Pons (tissue), 1 donor: ENCODE data around the gene CABP2.
"Not testable (repeated sequence)": the region's sequence is repeated elsewhere in the genome, so short reads cannot be mapped to it uniquely, and the experiment has no call there.

Experiments used
- DNase-seq: peaks from one replicate; pipeline ENCODE4 v3.0.0-alpha.2; 2016; ENCODE audit warnings: low spot score

CABP2 gene

DNA sequence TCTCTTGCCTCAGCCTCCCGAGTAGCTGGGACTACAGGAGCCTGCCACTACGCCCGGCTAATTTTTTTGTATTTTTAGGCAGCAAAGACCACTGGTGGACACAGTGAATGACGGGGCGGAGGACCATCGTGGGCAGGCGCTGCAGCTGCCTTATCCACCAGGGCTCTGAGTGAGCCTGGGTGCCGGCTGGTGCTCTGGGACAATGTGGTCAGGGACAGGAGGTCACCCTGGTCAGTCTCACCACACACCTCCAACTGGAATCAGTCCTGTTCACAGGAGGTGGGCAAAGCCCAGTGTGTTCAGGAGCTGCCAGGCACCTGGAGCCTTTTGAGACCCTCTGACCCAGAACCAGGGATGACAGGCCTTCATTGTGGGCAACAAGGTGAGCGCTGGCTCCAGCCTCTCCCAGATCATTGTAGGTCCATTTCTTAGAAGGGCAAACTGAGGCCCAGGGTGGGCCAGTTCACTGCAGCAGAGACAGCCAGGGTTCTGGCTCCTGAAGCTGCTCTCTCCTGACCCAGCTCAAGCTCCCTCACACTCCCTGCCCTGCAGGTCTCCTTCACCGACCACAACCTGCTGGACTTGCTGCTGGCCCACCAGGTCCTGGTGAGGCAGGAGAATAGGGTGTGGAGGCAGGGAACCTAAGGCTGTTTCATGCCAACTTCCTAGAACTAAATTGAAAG is 15.7 kb upstream of the CABP2 start:
- no peak for DNase-seq

- DNase-seq: no peak
Measured at GRCh38 chr11:67538306-67538705, 15.1 kb upstream of the CABP2 start.

DNA sequence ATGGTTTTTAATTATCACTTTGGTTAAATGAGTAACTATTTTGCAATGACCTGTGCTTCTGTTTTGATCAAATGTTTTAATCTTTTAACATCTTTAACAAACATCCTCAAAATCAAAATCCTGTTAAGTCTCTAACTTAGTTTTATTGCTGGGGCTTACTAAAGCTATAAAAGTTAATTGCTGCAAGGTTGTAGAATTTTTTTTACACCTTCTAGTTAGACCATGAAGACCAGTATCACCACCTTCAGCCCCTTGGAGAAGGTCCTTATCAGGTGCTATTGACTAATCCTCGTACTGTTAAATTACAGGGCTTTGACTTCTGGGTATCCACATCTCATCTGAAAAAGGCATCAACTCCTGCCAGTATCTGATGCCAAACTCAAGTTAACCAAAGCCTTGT is 12.3 kb upstream of the CABP2 start:
- no peak for DNase-seq

GRCh38 chr11:67534070-67534679 is 10.9 kb upstream of the CABP2 start:
- no peak for DNase-seq

DNA sequence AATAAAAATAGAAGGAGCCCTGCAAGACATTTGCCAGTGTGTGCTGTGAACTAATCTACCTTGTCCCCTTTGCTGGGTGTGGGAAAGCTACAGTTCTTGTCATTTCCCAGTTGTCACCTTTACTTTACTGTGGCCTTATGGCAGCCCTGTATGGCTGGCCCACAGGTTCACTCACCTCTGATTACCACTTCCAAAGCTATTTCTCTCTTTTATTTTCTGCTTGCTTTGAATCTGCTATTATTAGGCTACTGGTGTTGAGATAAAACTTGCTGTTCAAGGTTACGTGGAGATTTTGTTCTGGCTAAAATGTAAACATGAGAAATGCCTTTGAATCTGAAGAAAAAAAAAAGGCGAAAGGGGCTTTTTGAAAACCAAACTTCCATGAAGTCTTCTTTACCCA is 9.6 kb upstream of the CABP2 start:
- DNase-seq: no peak

GRCh38 chr11:67530282-67530592 is 7.0 kb upstream of the CABP2 start:
- DNase-seq: no peak

DNA sequence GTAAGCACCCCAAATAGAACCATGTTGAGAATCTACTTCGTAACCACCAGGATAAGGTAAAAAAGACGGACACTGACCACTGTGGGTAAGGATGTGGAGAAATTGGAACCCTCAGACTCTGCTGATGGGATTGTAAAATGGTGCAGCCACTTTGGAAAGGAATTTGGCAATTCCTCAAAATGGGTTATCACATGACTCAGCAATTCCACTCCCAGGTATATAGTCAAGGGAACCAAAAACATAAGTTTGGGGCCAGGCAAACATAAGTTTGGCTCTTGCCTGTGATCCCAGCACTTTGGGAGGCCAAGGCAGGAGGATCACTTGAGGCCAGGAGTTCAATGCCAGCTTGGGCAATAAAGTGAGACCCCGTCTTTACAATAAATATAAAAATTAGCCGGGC is 5.1 kb upstream of the CABP2 start:
- no peak for DNase-seq

- DNase-seq: no peak
Measured at GRCh38 chr11:67525275-67525976, 2.2 kb upstream of the CABP2 start.

- no peak for DNase-seq
Measured at GRCh38 chr11:67524480-67524808, 1.2 kb upstream of the CABP2 start.

DNA sequence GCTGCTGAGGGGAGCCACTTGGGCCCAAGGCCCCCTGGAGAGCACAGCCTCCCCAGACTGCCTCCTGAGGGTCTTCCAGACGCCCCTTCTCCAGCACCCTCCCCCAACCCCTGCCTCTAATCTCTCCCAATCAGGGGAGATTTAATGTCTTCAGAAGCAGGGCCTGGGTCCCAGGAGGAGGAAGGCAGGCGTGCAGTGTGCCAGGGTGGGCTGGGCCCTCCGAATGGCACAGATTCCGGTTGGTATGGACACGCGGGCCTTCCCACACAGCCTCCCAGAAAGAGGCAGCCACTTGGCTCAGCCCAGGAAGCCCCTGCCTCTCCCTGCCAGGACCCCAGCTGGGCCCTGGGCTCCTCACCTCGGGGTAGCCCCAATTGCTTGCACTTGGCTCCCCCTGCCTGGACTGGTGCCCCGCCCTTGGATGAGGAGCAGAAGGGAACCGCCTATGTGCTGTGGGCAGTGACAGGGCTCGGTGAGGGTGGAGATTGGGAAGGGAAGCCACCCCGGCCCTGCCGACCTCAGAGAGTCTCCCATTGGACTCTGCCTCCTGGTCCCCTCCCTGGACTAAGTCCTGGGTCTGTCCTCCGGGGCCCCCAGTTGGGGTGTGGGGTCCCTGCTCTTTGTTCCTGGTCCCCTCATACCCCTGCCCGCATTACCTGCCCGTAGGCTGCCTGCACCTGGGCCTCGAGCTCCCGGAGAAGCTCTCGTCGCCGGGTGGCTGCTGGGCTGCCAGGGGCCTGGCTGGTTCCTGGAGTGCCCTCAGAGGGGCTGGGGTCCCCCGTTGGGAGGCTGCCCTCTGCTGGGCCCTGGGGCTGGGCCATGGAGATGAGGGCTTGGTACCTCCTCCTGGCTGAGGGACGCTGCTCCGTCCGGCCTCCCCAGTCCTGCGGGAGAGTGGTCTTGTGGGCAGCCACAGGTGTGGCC is 572 bp upstream of the CABP2 start:
- no peak for DNase-seq

DNA sequence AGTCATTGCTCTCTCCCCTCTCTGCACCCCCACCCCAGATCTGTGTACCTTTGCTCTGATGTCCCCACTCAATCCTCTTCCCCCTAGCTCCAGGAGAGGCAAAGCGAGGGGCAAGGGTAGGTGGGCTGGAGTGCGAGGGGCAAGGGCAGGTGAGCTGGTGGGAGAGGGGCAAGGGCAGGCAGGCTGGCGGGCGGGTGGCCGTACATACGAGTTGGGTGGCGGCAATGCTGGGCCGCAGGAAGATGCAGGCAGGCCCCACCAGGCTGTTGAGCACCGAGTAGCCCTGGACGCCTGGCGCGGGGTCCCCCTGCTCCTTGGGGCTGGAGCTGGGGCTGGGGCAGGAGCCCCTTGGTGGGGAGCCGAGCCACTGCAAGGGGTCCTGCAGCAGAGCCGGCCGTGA is 908 bp downstream of the CABP2 start:
- DNase-seq: no peak

GRCh38 chr11:67521924-67522323 is 1.3 kb downstream of the CABP2 start:
- DNase-seq: no peak

DNA sequence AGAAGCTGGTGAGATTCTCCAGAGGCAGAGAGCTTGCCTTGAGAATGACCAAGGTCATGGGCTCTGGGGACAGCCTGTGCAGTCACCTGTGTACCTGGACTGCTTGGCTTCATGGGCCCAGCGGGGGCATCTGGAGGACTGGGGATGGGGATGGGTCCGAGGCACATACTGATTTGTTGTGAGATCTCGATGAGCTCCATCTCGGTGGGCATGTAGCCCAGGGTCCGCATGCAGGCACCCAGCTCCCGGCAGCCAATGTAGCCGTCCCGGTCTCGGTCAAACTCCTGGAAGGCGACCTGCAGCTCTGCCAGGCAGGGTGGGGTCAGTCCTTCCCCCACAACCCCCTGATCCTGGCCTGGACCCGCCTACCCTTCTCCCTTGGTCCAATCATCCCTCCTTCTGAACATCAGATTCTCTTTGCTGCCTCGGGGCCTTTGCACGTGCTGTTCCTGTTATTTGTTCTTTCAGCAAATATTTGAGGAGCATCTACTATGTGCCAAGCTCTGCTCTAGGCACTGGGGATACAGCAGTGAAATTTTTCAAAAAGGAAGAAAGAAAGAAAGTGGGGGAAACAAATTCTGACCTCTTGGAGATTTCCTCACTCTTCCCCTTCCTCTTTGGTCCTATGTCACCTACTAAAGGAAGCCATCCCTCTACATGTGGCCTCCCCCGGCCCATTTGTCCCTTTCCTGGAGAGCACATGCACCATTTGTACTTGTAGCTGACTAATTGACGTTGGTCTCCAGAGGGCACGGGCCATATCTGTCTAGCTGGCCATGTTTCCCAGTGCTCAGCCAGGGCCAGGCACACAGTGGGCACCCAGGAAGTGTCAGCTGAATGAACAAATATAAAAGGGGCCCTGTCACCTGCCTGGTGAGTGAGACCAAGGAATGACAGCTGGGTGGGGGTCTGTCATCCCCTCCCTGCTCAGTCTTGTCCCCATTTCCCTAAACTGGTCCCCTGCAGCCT is 2.1 kb downstream of the CABP2 start:
- DNase-seq: no peak

DNA sequence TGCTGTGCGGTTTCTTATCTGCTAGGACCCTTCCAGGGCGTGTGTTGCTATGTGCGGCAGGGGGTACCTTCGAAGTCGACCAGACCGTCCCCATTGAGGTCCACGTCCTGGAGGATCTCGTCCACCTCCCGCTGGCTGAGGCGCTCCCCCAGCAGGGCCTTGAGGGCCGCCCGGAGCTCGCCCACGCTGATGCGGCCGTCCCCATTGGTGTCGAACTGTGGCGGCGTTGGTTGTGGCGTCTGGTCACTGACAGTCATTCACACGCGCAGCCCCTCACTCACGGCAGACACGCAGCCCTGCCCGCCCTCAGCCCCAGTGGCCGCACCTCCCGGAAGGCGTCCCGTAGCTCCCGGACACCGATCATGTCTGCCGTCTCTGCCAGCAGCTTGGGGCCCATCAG is 3.5 kb downstream of the CABP2 start:
- no peak for DNase-seq

- no peak for DNase-seq
Measured at GRCh38 chr11:67517784-67518552, 5.3 kb downstream of the CABP2 start.

DNA sequence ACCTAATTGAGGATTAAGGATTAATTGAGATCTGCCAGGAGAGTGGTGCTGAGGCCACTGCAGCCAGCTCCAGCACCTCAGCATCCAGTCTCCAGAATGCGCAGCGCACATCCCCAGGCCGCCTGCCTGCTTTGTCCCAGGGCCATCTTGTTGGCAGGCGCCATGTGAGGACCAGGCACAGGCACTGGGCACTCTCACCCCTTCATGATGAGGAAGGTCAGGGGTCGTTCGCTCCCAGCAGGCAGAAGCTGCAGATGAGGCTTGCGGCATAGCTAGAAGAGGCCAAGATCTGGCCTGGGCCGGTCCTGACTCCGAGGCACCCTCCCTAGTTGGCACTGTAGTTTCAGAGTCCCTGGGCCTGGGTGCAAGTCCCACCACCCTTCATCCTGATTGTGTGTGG is 6.4 kb downstream of the CABP2 start:
- DNase-seq: no peak

- DNase-seq: no peak
Measured at GRCh38 chr11:67514116-67514515, 9.1 kb downstream of the CABP2 start.

- not testable (repeated sequence) for DNase-seq
Measured at GRCh38 chr11:67511558-67511957, 11.7 kb downstream of the CABP2 start.

DNA sequence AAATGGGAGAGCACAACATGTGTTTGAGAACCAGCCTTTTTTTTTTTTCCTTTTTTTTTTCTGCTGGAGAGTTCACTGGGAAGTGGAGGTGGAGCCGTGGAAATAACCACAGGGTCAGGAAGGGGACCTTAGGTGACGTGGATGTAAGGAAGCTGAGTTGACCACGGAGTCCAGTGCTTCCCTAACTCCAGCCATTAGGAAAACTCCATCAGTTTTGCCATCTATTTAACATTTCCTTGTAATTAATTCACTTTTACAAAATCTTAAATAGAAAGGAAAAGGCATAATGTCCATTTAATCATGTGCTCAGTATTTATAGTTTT is 13.3 kb downstream of the CABP2 start:
- no peak for DNase-seq

GRCh38 chr11:67508486-67509121 is 14.6 kb downstream of the CABP2 start:
- peak; percentile 94 for DNase-seq
